ENCODE results near the gene PRPF19.

Gene PRPF19

DNA sequence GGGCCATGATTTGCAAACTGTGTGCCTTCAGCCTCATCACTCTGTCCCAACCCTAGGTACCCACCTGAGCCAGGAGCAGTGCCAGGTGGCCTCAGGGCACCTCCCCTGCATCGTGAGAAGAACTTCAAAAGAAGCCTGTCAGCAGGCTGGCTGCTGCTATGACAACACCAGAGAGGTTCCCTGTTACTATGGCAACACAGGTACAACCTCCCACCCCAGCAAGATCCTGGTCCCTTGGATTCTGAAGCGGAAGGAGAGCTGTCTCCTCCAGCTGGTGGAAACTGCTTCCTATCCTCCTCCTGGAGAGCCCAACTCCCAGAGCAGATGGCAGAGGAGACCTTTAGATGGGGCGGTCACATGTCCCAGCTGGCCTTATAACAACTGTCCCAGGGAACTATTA is 36.1 kb downstream of the PRPF19 start:
- no peak for DNase-seq (ENCODE audit: low read depth)
- Histone ChIP-seq H3K4me3 (ENCODE audit: low read length) (no peak overlapping the region), H3K9ac (ENCODE audit: low read length) (no peak overlapping the region), H3K36me3 (ENCODE audit: control insufficient read depth, insufficient read depth, low read length, severe bottlenecking) (no peaks in the 10 kb centered on the region), H3K27me3 (replicated peaks; ENCODE audit: control insufficient read depth, insufficient read depth, low read length) (no peaks in the 10 kb centered on the region), H3K9me3 (ENCODE audit: control insufficient read depth, low read length) (no peaks in the 10 kb centered on the region), H3K4me1 (ENCODE audit: control insufficient read depth, insufficient read depth, low read length) (peaks cover 27% of the 10 kb centered on the region)

DNA sequence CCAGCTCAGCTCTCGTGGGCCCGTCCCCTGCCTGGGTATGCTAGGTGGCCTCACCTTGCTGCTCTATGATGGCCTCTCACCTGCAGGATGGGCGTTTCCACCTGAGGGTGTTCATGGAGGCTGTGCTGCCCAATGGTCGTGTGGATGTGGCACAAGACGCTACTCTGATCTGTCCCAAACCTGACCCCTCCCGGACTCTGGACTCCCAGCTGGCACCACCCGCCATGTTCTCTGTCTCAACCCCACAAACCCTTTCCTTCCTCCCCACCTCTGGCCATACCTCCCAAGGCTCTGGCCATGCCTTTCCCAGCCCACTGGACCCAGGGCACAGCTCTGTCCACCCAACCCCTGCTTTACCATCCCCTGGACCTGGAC is 36.9 kb downstream of the PRPF19 start:
- DNase-seq (ENCODE audit: low read depth), result no peak
- Histone ChIP-seq H3K27me3 (replicated peaks; ENCODE audit: control insufficient read depth, insufficient read depth, low read length) (peaks cover 4% of the 10 kb centered on the region), H3K4me1 (ENCODE audit: control insufficient read depth, insufficient read depth, low read length) (peaks cover 27% of the 10 kb centered on the region), H3K9ac (ENCODE audit: low read length) (no peak overlapping the region), H3K9me3 (ENCODE audit: control insufficient read depth, low read length) (no peaks in the 10 kb centered on the region), H3K36me3 (ENCODE audit: control insufficient read depth, insufficient read depth, low read length, severe bottlenecking) (no peaks in the 10 kb centered on the region), H3K4me3 (ENCODE audit: low read length) (no peak overlapping the region)

DNA sequence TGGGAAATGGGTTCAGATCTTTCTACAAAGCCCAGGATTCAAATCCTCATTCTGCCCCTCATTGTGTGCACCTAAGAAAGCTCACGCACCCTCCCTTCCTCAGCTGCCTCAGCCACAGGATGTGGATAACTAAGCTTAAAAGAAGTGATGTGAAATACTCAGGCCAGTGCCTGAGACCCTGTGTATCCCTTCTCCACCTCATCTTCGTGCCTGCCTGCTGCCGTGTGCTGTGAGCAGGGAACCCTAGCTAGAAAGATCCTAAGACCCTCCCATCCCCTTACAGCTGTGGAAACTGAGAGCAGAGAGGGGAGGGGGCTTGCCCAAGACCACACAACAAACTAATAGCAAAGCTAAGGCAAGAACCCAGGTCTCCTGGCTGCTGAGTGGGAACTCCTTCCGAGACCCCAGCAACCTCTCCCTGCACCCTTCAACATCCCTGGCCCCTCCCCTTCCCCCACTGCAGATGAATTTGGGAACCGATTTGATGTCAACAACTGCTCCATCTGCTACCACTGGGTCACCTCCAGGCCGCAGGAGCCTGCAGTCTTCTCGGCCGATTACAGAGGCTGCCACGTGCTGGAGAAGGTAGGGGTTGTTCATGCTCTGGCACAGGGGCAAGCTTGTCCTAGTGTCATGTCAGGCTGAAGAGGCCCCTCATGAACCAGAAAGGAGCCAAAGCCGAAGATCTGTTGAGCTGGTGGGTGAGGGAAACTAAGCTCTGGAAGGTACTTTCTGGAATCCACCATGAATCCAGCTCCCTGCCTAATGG is 37.5 kb downstream of the PRPF19 start:
- H3K9ac ChIP-seq (ENCODE audit: low read length), result no peak overlapping the region
- no peaks in the 10 kb centered on the region for H3K9me3 ChIP-seq (ENCODE audit: control insufficient read depth, low read length)
- H3K36me3 ChIP-seq (ENCODE audit: control insufficient read depth, insufficient read depth, low read length, severe bottlenecking), result no peaks in the 10 kb centered on the region
- peaks cover 33% of the 10 kb centered on the region for H3K4me1 ChIP-seq (ENCODE audit: control insufficient read depth, insufficient read depth, low read length)
- peaks cover 6% of the 10 kb centered on the region for H3K27me3 ChIP-seq (replicated peaks; ENCODE audit: control insufficient read depth, insufficient read depth, low read length)
- no peak for DNase-seq (ENCODE audit: low read depth)
- no peak overlapping the region for H3K4me3 ChIP-seq (ENCODE audit: low read length)

DNA sequence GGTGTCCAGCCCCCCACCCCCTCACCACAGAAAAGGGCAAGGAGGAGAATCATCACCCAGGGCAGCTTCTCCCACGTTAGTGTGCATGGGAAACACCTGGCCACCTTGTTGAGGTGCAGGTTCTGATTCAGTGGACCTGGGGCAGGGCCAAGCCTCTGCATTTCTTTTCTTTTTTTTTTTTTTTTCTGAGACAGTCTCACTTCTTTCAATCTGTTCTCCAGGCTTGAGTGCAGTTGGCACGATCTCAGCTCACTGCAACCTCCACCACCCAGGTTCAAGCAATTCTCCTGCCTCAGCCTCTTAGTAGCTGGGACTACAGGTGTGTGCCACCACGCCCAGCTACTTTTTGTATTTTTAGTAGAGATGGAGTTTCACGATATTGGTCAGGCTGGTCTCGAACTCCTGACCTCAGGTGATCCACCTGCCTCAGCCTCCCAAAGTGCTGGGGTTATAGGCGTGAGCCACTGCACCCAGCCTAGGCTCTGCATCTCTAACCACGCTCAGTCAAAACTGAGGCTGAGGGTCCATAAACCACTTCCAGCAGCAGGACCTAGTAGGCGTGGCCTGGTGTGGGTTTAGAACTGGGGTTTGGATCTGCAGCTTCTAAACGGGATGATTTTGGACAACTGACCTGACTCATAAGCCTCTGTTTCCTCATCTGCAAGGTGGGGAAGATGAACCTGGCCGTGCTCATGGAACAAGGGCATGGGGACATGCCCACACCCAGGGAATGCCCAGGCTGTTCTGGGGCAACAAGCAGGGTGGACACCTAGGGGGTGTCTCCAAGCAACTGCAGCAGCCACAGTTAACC is 38.3 kb downstream of the PRPF19 start:
- Histone ChIP-seq H3K9me3 (ENCODE audit: control insufficient read depth, low read length) (no peaks in the 10 kb centered on the region), H3K36me3 (ENCODE audit: control insufficient read depth, insufficient read depth, low read length, severe bottlenecking) (no peaks in the 10 kb centered on the region), H3K9ac (ENCODE audit: low read length) (no peak overlapping the region), H3K27me3 (replicated peaks; ENCODE audit: control insufficient read depth, insufficient read depth, low read length) (peaks cover 6% of the 10 kb centered on the region), H3K4me3 (ENCODE audit: low read length) (no peak overlapping the region), H3K4me1 (ENCODE audit: control insufficient read depth, insufficient read depth, low read length) (peaks cover 32% of the 10 kb centered on the region)
- no peak for DNase-seq (ENCODE audit: low read depth)

DNA sequence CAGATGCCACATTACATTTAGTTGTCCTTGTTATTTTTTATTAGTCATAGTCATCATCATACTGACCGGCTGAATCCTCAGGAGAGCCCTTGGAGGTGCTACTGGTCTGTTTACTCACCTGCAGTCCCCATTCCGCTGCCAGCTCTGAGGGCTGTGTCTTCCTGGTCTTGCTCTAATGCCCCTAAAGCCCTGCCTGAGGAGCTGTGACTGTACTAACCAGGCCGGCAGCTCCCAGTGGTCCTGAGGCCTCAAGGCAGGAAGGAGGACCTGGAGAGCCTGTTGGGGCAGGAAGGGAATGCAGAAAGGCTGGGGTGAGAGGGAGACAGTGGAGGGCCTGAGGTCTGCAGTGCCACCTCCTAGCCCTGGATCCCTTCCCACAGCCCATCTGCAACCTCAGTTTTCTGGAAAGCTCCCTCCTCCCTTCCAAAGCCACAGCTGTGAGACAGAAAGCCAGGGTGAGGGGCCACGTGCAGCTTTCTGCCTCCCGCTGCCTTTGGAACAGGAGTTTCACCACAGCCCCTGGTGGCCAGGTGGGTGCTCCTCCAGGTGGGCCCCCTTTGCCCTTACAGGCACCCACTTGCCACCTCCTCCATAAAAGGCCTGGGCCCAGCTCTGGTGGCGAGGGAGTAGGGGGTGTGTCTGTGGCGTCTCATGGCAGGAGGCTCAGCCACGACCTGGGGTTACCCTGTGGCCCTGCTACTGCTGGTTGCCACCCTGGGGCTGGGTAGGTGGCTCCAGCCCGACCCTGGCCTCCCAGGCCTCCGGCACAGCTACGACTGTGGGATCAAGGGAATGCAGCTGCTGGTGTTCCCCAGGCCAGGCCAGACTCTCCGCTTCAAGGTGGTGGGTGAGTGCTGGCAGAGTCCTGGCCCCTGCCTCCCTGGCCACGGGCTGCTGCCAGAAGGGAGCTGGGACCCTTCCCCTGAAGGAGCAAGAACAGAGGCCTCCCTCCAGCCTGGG is 39.2 kb downstream of the PRPF19 start, which contains the start of gene ZP1:
Gene ZP1, plus strand, starts transcription at position 632 of the 960 bp plus-strand sequence. Its CDS starts 20 bp downstream, at position 652.
- H3K4me1 ChIP-seq (ENCODE audit: control insufficient read depth, insufficient read depth, low read length), result peaks cover 23% of the 10 kb centered on the region
- no peak within 1 kb of the TSS for H3K9ac ChIP-seq (ENCODE audit: low read length)
- H3K4me3 ChIP-seq (ENCODE audit: low read length), result no peak within 1 kb of the TSS
- H3K27me3 ChIP-seq (replicated peaks; ENCODE audit: control insufficient read depth, insufficient read depth, low read length), result peaks cover 6% of the 10 kb centered on the region
- no peaks in the 10 kb centered on the region for H3K36me3 ChIP-seq (ENCODE audit: control insufficient read depth, insufficient read depth, low read length, severe bottlenecking)
- DNase-seq (ENCODE audit: low read depth), result no peak
- no peaks in the 10 kb centered on the region for H3K9me3 ChIP-seq (ENCODE audit: control insufficient read depth, low read length)

DNA sequence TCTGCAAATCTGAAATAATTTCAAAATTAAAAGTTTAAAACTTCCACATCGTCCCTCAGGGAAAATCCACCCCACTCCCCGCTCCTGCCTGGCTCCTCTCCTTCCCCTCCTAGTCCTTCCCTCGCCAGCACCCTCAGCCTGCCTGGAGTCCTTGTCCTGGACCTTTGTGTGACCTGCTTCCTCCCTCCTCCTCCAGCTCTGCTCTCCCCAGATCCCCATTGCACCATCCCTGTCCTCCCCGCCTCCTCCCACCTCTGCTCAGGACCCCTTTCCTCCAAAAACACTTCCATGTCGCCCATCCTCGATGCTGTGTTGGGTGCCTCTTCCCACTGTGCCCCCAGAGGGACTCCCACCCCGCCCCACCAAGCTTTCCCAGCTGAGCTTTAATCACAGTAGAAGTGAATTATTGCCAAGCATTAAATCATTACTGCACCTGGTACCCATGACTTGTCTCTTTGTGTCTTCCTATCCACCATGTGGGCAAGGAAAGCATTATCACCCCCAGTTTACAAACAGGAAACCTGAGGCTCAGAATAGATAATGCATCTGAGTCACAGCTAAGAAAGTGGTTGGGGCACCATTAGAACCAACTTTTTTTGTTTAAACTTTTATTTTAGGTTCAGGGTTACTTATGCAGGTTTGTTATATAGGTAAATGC is 41.4 kb downstream of the PRPF19 start:
- H3K4me3 ChIP-seq (ENCODE audit: low read length), result no peak overlapping the region
- H3K36me3 ChIP-seq (ENCODE audit: control insufficient read depth, insufficient read depth, low read length, severe bottlenecking), result no peaks in the 10 kb centered on the region
- peaks cover 9% of the 10 kb centered on the region for H3K4me1 ChIP-seq (ENCODE audit: control insufficient read depth, insufficient read depth, low read length)
- DNase-seq (ENCODE audit: low read depth), result no peak
- no peaks in the 10 kb centered on the region for H3K9me3 ChIP-seq (ENCODE audit: control insufficient read depth, low read length)
- peaks cover 6% of the 10 kb centered on the region for H3K27me3 ChIP-seq (replicated peaks; ENCODE audit: control insufficient read depth, insufficient read depth, low read length)
- no peak overlapping the region for H3K9ac ChIP-seq (ENCODE audit: low read length)

DNA sequence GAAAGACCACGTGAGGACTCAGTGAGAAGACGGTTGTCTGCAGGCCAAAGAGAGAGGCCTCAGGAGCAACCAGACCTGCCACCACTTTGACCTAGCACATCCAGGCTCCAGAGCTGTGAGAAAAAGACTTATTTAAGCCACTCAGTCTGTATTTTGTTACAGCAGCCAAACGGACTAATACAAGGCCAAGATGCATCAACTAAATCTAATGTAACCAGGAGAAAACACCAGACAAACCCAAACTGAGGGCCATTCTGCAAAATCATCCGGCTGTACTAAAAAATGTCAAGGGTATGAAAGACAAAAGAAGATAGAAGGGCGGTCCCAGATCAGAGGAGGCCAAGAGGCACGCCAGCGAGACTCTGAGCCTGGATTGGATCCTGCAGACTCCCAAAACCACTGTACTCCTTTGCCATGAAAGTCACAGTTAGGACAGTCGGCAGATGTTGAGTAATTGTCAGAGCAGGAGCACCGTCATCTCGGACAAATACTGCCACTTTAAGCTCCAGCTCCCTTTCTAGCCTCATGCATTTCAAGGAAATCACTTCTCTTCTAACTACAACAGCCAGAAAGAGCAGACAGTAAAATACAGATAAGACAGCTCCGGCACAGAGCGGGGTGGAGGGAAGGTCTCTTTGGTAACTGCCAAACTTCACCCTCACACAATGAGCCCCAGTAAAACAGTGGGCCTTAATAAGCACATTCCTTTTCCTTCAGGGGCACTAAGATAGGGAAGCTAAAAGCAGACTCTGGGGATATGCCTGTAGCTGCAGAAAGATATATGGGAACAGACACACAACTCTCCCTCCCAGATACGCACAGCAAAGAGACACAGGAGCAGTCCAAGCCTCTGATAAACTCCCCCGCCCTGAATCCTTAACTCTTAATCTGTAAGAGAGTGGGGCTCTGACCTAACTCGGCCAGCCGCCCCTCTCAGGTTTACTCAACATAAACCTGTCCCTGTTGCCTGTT is 42.5 kb downstream of the PRPF19 start:
- Histone ChIP-seq H3K4me3 (ENCODE audit: low read length) (no peak overlapping the region), H3K27me3 (replicated peaks; ENCODE audit: control insufficient read depth, insufficient read depth, low read length) (peaks cover 6% of the 10 kb centered on the region), H3K4me1 (ENCODE audit: control insufficient read depth, insufficient read depth, low read length) (peaks cover 9% of the 10 kb centered on the region), H3K36me3 (ENCODE audit: control insufficient read depth, insufficient read depth, low read length, severe bottlenecking) (no peaks in the 10 kb centered on the region), H3K9me3 (ENCODE audit: control insufficient read depth, low read length) (no peaks in the 10 kb centered on the region), H3K9ac (ENCODE audit: low read length) (no peak overlapping the region)
- no peak for DNase-seq (ENCODE audit: low read depth)

DNA sequence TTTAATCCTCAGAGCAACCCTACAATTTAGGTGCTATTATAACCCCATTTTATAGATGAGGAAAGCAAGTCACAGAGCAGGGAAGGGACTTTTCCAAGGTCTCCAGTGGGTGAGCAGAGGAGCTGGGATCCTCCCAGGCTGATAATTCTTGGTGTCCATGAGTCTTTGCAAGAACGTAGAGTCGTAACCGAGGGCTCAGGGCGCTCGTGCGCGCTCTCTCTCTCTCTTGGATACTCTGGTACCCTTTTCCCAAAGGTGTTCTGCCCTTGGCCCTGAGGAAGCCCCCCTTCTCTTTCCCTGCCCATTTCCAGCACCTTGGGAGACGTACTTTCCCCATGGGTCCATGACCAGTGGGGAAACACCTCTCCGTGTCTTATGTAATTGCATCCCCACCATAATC is 44.2 kb downstream of the PRPF19 start:
- Histone ChIP-seq H3K36me3 (ENCODE audit: control insufficient read depth, insufficient read depth, low read length, severe bottlenecking) (no peaks in the 10 kb centered on the region), H3K9ac (ENCODE audit: low read length) (no peak overlapping the region), H3K4me3 (ENCODE audit: low read length) (no peak overlapping the region), H3K27me3 (replicated peaks; ENCODE audit: control insufficient read depth, insufficient read depth, low read length) (peaks cover 6% of the 10 kb centered on the region), H3K9me3 (ENCODE audit: control insufficient read depth, low read length) (no peaks in the 10 kb centered on the region), H3K4me1 (ENCODE audit: control insufficient read depth, insufficient read depth, low read length) (peaks cover 9% of the 10 kb centered on the region)
- DNase-seq (ENCODE audit: low read depth), result no peak

DNA sequence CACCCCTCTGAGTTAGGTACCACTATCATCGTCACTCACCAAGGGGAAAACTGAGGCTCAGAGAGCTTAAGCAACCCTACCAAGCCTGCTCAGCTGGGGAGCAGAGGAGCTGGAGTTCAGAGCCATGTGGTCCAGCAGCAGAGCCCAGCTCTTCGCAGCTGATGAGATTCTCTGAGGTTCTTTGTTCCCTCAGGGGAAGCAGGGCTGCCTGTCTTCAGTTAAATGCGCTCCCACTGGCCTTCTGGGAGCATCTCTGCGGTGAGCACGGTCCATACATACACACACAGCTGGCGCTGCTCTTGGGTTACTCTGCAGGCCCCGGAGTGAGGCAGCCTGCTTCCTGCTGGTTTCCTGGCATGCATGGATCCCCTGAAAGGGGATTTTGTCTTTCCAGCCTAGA is 45.4 kb downstream of the PRPF19 start:
- peaks cover 9% of the 10 kb centered on the region for H3K4me1 ChIP-seq (ENCODE audit: control insufficient read depth, insufficient read depth, low read length)
- H3K4me3 ChIP-seq (ENCODE audit: low read length), result no peak overlapping the region
- DNase-seq (ENCODE audit: low read depth), result no peak
- H3K9ac ChIP-seq (ENCODE audit: low read length), result no peak overlapping the region
- no peaks in the 10 kb centered on the region for H3K36me3 ChIP-seq (ENCODE audit: control insufficient read depth, insufficient read depth, low read length, severe bottlenecking)
- H3K27me3 ChIP-seq (replicated peaks; ENCODE audit: control insufficient read depth, insufficient read depth, low read length), result peaks cover 6% of the 10 kb centered on the region
- no peaks in the 10 kb centered on the region for H3K9me3 ChIP-seq (ENCODE audit: control insufficient read depth, low read length)

All from adipocyte (in vitro differentiated cells).